ENCODE data around the gene TSPY8.

- TF ChIP-seq, protein P1, sequence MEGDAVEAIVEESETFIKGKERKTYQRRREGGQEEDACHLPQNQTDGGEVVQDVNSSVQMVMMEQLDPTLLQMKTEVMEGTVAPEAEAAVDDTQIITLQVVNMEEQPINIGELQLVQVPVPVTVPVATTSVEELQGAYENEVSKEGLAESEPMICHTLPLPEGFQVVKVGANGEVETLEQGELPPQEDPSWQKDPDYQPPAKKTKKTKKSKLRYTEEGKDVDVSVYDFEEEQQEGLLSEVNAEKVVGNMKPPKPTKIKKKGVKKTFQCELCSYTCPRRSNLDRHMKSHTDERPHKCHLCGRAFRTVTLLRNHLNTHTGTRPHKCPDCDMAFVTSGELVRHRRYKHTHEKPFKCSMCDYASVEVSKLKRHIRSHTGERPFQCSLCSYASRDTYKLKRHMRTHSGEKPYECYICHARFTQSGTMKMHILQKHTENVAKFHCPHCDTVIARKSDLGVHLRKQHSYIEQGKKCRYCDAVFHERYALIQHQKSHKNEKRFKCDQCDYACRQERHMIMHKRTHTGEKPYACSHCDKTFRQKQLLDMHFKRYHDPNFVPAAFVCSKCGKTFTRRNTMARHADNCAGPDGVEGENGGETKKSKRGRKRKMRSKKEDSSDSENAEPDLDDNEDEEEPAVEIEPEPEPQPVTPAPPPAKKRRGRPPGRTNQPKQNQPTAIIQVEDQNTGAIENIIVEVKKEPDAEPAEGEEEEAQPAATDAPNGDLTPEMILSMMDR (IDR thresholded peaks at IDR 0.05) = no peak
- no peak for TF ChIP-seq POLR2A (IDR thresholded peaks at IDR 0.05)
Observed at GRCh38 chrY:9320996-9321395, 36.6 kb upstream of the TSPY8 start.

Measured in body of pancreas (tissue), 4 donors.